Measurements from ENCODE around the gene ID3. TPM values are rescaled to one million over a fixed set of nuclear protein-coding genes. Genes with fewer than 3 reads are reported as not detected.
"Not testable (repeated sequence)": the region's sequence is repeated elsewhere in the genome, so short reads cannot be mapped to it uniquely, and the experiment has no call there.

ID3 gene
- total RNA-seq, 1 donor: 47.3 TPM

DNA sequence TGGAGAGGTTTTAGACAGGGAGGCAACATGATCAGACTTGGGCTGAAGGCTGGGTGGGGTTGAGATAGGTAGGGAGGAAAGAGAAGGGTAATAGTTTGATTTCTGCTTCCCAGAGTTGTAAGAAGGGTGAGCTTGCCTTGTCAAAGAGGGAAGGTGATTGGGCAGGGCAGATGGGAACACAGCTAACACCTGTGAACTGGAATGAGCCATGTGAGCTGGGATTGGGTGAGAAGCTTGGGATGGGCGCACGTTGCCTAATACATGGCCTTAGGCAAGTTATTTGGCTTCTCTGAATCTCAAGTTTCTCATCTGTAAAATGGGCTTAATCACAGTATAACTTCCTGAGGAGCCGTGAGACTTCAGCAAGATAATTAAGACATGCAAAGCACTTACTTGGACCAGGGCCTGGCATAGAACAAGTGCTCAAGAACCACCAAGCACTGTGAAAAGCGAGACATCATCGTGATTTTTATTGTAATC lies 33.8 kb upstream of the ID3 start:
- Histone ChIP-seq H3K4me1 (ENCODE audit: insufficient read depth, low read length) (peaks cover 74% of the 10 kb centered on the region), H3K4me3 (ENCODE audit: low read length) (no peak overlapping the region), H3K27me3 (ENCODE audit: insufficient read depth, low read length) (no peaks in the 10 kb centered on the region), H3K9me3 (ENCODE audit: low read depth, low read length) (no peaks in the 10 kb centered on the region)

- H3K4me3 ChIP-seq (ENCODE audit: low read length): no peak overlapping the region
- no peaks in the 10 kb centered on the region for H3K27me3 ChIP-seq (ENCODE audit: insufficient read depth, low read length)
- H3K4me1 ChIP-seq (ENCODE audit: insufficient read depth, low read length): peaks cover 67% of the 10 kb centered on the region
- H3K9me3 ChIP-seq (ENCODE audit: low read depth, low read length): no peaks in the 10 kb centered on the region
Measured at GRCh38 chr1:23592209-23592892, 33.0 kb upstream of the ID3 start.

DNA sequence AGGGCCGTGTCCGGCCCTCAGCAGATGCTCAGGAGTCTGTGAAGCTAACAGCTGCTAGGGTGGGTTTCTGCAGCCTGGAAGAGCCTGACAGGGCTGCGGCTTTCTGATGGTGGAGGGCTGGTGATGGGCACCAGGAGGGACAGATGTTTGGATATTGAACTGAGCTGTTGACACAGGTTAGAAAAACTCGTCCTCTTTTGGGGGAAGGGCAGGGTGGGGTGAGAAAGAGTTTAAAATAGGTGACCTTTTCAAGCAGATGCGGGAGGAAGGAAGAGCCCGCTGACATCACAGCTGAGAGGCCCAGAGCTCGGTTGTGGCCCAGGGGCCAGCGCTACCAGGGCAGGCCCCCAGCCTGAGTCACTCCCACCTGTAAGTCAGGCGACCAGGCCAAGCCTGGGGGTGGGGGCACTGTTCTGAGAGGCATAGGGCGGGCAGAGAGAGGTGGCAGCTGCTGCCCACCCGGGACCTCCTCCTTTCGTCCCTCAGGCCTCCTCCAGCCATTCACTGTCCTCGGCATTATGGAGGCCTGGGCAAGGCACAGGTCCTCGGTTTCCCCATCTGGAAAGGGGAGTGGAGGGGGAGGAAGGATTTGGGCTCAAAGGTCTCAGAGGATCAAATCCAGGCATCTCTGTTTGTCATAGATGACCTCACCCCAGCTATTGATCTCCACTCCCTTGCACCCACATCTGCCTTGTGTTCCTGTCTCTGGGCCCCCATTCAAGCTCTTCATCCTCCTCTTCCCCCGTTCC lies 32.3 kb upstream of the ID3 start:
- H3K9me3 ChIP-seq (ENCODE audit: low read depth, low read length): no peaks in the 10 kb centered on the region
- H3K4me1 ChIP-seq (ENCODE audit: insufficient read depth, low read length): peaks cover 62% of the 10 kb centered on the region
- H3K4me3 ChIP-seq (ENCODE audit: low read length): no peak overlapping the region
- H3K27me3 ChIP-seq (ENCODE audit: insufficient read depth, low read length): no peaks in the 10 kb centered on the region

- Histone ChIP-seq H3K4me1 (ENCODE audit: insufficient read depth, low read length) (peaks cover 58% of the 10 kb centered on the region), H3K9me3 (ENCODE audit: low read depth, low read length) (no peaks in the 10 kb centered on the region), H3K27me3 (ENCODE audit: insufficient read depth, low read length) (no peaks in the 10 kb centered on the region), H3K4me3 (ENCODE audit: low read length) (no peak overlapping the region)
Measured at GRCh38 chr1:23590058-23590783, 30.9 kb upstream of the ID3 start.

DNA sequence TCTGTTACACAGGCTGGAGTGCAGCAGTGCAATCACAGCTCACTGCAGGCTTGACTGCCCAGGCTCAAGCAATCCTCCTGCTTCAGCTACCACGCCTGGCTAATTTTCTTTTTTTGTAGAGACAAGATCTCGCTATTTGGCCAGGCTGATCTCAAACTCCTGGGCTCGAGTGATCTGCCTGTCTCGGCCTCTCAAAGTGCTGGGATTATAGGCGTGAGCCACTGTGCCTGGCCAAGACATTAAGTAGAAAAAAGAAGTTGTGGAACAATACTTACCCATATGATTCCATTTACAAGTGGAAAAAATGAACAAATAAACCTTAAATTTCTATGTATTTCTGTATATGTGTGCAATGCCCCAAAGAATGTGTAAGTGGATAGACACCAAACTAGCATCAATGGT lies 30.3 kb upstream of the ID3 start:
- Histone ChIP-seq H3K4me1 (ENCODE audit: insufficient read depth, low read length) (peaks cover 53% of the 10 kb centered on the region), H3K9me3 (ENCODE audit: low read depth, low read length) (no peaks in the 10 kb centered on the region), H3K4me3 (ENCODE audit: low read length) (no peak overlapping the region), H3K27me3 (ENCODE audit: insufficient read depth, low read length) (no peaks in the 10 kb centered on the region)

DNA sequence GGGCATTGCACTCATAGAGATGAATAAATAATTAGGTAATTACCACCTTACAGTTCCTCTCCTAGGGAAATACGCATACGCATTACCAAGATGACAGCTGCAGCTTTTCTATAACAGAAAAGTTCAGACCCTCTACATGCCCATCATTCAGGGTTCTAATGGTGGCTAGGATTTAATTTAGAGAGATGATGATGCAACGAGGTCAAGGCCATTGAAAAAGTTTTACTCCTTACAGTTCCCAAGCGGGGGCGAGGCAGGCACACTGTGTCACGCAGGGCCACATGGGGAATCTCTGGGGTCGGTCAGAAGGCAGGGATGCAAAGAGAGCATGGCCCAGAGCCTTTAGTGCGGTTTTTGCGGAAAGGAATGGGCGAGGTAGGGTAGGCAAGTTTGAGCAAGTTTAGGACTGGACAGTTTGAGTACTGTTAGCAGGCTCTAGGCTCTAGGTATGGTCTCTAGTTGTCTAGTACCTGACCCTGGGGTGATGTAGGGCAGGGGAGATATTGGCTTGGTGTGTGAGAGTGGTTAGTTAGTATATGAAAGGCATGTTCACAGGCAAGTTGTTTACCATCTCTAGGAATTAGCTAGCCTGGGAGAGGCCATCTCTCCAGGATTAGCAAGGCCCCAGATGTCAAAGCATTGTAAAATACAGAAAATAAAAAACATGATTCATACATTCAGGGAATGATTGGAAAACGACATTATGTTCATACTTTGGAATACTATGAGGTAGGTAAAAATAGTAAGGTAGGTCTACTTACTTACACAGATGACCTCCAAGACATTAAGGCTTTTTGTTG lies 29.6 kb upstream of the ID3 start:
- Histone ChIP-seq H3K9me3 (ENCODE audit: low read depth, low read length) (no peaks in the 10 kb centered on the region), H3K4me1 (ENCODE audit: insufficient read depth, low read length) (peaks cover 46% of the 10 kb centered on the region), H3K27me3 (ENCODE audit: insufficient read depth, low read length) (no peaks in the 10 kb centered on the region), H3K4me3 (ENCODE audit: low read length) (no peak overlapping the region)

GRCh38 chr1:23585321-23586022 lies 26.2 kb upstream of the ID3 start:
- Histone ChIP-seq H3K9me3 (ENCODE audit: low read depth, low read length) (no peaks in the 10 kb centered on the region), H3K4me1 (ENCODE audit: insufficient read depth, low read length) (peaks cover 13% of the 10 kb centered on the region), H3K4me3 (ENCODE audit: low read length) (no peak overlapping the region), H3K27me3 (ENCODE audit: insufficient read depth, low read length) (no peaks in the 10 kb centered on the region)

DNA sequence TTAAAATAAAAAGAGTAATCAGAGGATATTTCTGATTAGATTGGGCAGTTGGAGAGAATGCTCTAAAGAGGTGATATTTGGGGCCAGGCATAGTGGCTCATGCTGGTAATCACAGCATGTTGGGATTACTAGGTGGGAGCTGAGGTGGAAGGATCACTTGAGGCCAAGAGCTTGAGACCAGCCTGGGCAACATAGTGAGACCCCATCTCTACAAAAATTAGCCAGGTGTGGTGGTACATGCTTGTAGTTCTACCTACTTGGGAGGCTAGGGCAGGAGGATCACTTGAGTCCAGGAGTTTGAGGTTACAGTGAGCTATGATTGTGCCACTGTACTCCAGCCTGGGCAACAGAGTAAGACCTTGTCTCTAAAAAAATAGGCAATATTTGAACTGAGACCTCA lies 24.4 kb upstream of the ID3 start:
- H3K9me3 ChIP-seq (ENCODE audit: low read depth, low read length); H3K4me3 ChIP-seq (ENCODE audit: low read length); H3K27me3 ChIP-seq (ENCODE audit: insufficient read depth, low read length): not testable (repeated sequence)
- H3K4me1 ChIP-seq (ENCODE audit: insufficient read depth, low read length): peaks cover 13% of the 10 kb centered on the region

- no peaks in the 10 kb centered on the region for H3K27me3 ChIP-seq (ENCODE audit: insufficient read depth, low read length)
- H3K4me3 ChIP-seq (ENCODE audit: low read length): no peak overlapping the region
- H3K9me3 ChIP-seq (ENCODE audit: low read depth, low read length): no peaks in the 10 kb centered on the region
- peaks cover 22% of the 10 kb centered on the region for H3K4me1 ChIP-seq (ENCODE audit: insufficient read depth, low read length)
Measured at GRCh38 chr1:23582820-23583219, 23.5 kb upstream of the ID3 start.

GRCh38 chr1:23581219-23581618 lies 21.9 kb upstream of the ID3 start:
- Histone ChIP-seq H3K4me3 (ENCODE audit: low read length) (no peak overlapping the region), H3K27me3 (ENCODE audit: insufficient read depth, low read length) (no peaks in the 10 kb centered on the region), H3K9me3 (ENCODE audit: low read depth, low read length) (no peaks in the 10 kb centered on the region), H3K4me1 (ENCODE audit: insufficient read depth, low read length) (peaks cover 38% of the 10 kb centered on the region)

- H3K4me1 ChIP-seq (ENCODE audit: insufficient read depth, low read length): peaks cover 49% of the 10 kb centered on the region
- no peak overlapping the region for H3K4me3 ChIP-seq (ENCODE audit: low read length)
- H3K27me3 ChIP-seq (ENCODE audit: insufficient read depth, low read length): no peaks in the 10 kb centered on the region
- H3K9me3 ChIP-seq (ENCODE audit: low read depth, low read length): no peaks in the 10 kb centered on the region
Measured at GRCh38 chr1:23578997-23579363, 19.7 kb upstream of the ID3 start.

DNA sequence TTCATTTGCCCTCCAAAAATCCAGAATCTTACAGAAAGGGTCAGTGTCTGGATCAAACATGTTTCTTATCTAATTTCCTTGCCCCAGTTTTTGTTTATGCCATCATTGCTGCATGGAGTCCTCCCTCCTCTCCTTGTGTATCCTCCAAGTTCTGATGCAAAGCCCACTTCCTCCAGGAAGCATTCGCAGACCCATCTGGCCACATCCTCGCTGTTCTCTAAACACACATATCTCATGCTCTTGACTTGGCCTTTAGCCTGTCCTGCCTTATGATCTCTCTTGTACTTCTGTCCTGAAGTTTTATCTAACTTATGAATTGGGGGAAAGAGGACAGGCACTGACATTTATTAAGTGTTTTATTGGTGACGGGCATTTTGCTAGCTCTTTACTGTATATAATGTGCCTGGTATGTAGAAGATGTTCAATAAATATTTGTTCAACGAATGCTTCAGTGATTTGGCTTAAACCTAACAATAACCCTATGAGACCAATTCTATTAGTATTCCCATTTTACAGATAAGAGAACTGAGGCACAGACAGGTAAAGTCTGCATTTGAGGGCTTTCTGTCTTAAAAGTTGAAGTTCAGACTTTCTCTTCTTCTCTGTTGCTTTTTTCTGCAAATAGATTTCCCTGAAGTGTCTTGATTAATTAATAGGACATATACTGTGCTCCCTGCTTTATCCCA lies 19.2 kb upstream of the ID3 start:
- Histone ChIP-seq H3K4me3 (ENCODE audit: low read length) (no peak overlapping the region), H3K4me1 (ENCODE audit: insufficient read depth, low read length) (peaks cover 49% of the 10 kb centered on the region), H3K27me3 (ENCODE audit: insufficient read depth, low read length) (no peaks in the 10 kb centered on the region), H3K9me3 (ENCODE audit: low read depth, low read length) (no peaks in the 10 kb centered on the region)

DNA sequence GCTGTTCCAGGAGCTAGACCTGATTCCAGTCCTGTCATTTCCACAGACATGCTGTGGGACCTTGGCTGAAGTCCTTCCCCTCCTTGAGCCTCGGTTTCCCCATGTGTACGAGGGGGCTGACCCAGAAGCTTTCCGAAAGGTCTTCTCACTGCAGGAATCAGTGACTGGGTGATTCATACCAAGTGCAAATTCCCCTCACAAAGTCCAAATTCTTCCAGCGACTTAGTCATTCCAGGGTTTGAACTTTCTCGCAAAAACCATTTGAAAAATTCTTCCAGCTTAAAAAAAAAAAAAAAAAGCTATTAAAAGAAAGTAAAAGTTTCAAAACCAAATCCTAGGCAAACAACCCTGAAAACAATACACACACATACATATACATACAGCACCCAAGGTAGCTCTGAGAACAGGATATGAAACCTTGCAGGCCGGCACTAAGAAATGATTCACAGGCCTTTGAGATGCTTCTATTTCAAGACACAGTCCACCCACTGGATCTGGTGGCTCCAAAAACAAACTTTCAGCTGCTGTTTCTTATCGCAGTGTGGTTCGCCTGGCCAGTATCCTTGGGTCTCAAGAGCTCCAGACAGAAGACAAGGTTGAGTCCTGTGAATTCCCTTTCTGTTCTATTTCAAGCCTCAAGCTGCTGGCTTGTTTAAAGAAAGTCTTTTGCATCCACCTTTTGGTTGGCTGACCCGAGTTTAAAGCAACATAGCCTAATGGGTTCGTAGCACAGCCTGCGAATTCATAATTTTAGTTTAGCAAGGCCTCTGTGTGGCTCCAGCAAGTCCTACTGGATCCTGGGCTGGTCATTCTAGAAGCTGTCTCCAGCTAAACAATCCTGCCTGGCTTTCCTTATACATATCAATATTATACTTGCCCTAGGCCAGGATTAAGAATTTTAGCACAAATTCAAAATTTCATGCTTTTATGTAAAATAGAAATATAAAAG lies 18.0 kb upstream of the ID3 start:
- Histone ChIP-seq H3K27me3 (ENCODE audit: insufficient read depth, low read length) (no peaks in the 10 kb centered on the region), H3K4me1 (ENCODE audit: insufficient read depth, low read length) (peaks cover 49% of the 10 kb centered on the region), H3K4me3 (ENCODE audit: low read length) (no peak overlapping the region), H3K9me3 (ENCODE audit: low read depth, low read length) (no peaks in the 10 kb centered on the region)
